Caco-2 (cell line): ENCODE measurements around the gene SCIN. TPM values are rescaled to one million over a fixed set of nuclear protein-coding genes. Genes with fewer than 3 reads are reported as not detected.

Experiments
- BruUV-seq: library from RNA; stranded (reverse); fragments of 400-500 nt; replicated peaks from 2 replicates; lab custom pipeline; 2021; lab: Mats Ljungman, UMichigan
- CTCF ChIA-PET: fragments of 300-600 bp; sonication (Branson Sonifier 250); formaldehyde crosslinking; loops from one replicate; lab custom pipeline; 2022; ENCODE audit warnings: antibody characterized with exemption; lab: Charles Lee
- POLR2A ChIA-PET: fragments of 300-600 bp; sonication (Branson Sonifier 250); formaldehyde crosslinking; loops from one replicate; lab custom pipeline; 2022; ENCODE audit warnings: antibody characterized with exemption; lab: Charles Lee
- DNase-seq, 2 experiments: peaks; one replicate each; pipeline versions ENCODE4 v3.0.0 to v3.0.0-alpha.2; 2020 to 2022
- H3K27me3 ChIP-seq: replicated peaks from 2 replicates; pipeline ENCODE4 v1.6.0; 2011; ENCODE audit warnings: low read length; ENCODE audit not compliant: control insufficient read depth, insufficient read depth
- H3K36me3 ChIP-seq: 2 replicates; pipeline ENCODE4 v1.5.1; 2011; ENCODE audit warnings: low read length; ENCODE audit not compliant: control insufficient read depth, insufficient read depth
- H3K4me1 ChIP-seq: fragments of 250-450 bp; sonication (Bioruptor Pico); 2 replicates; pipeline ENCODE4 v1.5.1; 2020; ENCODE audit warnings: mild to moderate bottlenecking
- H3K4me3 ChIP-seq: 2 replicates; pipeline ENCODE4 v1.5.1; 2011; ENCODE audit warnings: low read depth, mild to moderate bottlenecking, control low read depth, low read length
- H3K9me3 ChIP-seq: fragments of 250-450 bp; sonication (Bioruptor Pico); 2 replicates; pipeline ENCODE4 v1.5.1; 2020; ENCODE audit warnings: mild to moderate bottlenecking, moderate library complexity
- H3K27ac Mint-ChIP-seq: one replicate; pipeline ENCODE4 v1.8.0; 2022; ENCODE audit warnings: mixed read lengths; ENCODE audit not compliant: unreplicated experiment
- H3K27me3 Mint-ChIP-seq: one replicate; pipeline ENCODE4 v1.8.0; 2022; ENCODE audit warnings: mixed read lengths; ENCODE audit not compliant: insufficient read depth, unreplicated experiment
- H3K36me3 Mint-ChIP-seq: one replicate; pipeline ENCODE4 v1.8.0; 2022; ENCODE audit warnings: mild to moderate bottlenecking, mixed read lengths; ENCODE audit not compliant: insufficient read depth, unreplicated experiment
- H3K4me1 Mint-ChIP-seq: one replicate; pipeline ENCODE4 v1.8.0; 2022; ENCODE audit warnings: low read depth, mixed read lengths; ENCODE audit not compliant: unreplicated experiment
- H3K4me3 Mint-ChIP-seq: one replicate; pipeline ENCODE4 v1.8.0; 2022; ENCODE audit warnings: mild to moderate bottlenecking, moderate library complexity, mixed read lengths; ENCODE audit not compliant: unreplicated experiment
- H3K9me3 Mint-ChIP-seq: one replicate; pipeline ENCODE4 v1.8.0; 2022; ENCODE audit warnings: mixed read lengths; ENCODE audit not compliant: unreplicated experiment
- intact Hi-C: fragments of 100-400 bp; cut with micrococcal nuclease; formaldehyde crosslinking; loops from one replicate; pipeline ENCODE4 v1.10.0; 2022; ENCODE audit not compliant: unreplicated experiment
- total RNA-seq: library from RNA; stranded (reverse); gene quantifications from 2 replicates; pipeline ENCODE4 v1.2.3, GENCODE V29; 2022
- TF ChIP-seq, protein P1 (sequence below), 2 experiments: fragments of 200-600 bp in 1 of 2; IDR thresholded peaks; 1 replicate in 1 of 2; 2 replicates in 1 of 2; pipeline versions ENCODE4 v1.5.1 to v1.8.0; 2011 to 2022; ENCODE audit warnings: antibody characterized with exemption in 1 of 2, control low read depth in 1 of 2, inconsistent platforms in 1 of 2, low read depth in 1 of 2, low read length in 1 of 2, mild to moderate bottlenecking in 1 of 2, moderate library complexity in 1 of 2; ENCODE audit not compliant: insufficient read depth in 1 of 2, severe bottlenecking in 1 of 2, unreplicated experiment in 1 of 2

The SCIN gene
- total RNA-seq, 1 experiment from 2014 or later = 0.39 TPM

DNA sequence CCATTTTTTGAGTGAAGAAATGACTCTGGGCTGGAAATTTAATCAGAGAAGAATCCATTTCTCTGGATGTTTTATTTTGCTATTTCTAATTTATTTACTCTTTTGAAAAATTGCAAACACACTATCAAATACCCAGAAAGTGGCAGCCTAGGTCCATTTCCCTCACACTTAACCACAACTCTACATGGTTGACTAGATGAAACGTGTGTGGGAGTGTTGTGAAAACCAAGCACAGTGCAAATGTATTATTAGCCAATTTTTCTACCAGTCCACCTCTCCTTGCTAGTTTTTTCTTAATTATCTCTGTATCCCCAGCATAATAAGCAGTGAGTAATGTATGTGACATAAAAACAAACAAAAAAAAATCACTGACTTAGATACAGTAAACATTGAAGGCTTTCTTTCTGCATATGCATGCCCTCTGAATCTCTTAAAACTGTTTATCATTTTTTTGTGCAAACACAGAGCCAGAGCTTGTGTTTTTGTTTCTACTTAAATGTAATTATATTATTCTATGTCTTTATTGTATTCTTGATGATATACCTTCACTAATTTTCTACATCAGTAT, 30.9 kb downstream of the SCIN start:
- Histone ChIP-seq H3K9me3 (peaks cover 6% of the 10 kb centered on the region; the same call in 1 of the 2 replicates), H3K4me3 (no peak overlapping the region), H3K36me3 (no peaks in the 10 kb centered on the region), H3K4me1 (no peaks in the 10 kb centered on the region), H3K27me3 (no peaks in the 10 kb centered on the region)
- intact Hi-C loops = no loop called here
- no TSS peak for BruUV-seq
- DNase-seq = no peak
- ChIA-PET CTCF (no interaction called here), POLR2A (no interaction called here)
- peaks cover 19% of the 10 kb centered on the region for H3K9me3 Mint-ChIP-seq
- no peak overlapping the region for H3K4me3 Mint-ChIP-seq
- peaks cover 7% of the 10 kb centered on the region for H3K27me3 Mint-ChIP-seq
- no peaks in the 10 kb centered on the region for H3K4me1 Mint-ChIP-seq
- TF ChIP-seq, protein P1, sequence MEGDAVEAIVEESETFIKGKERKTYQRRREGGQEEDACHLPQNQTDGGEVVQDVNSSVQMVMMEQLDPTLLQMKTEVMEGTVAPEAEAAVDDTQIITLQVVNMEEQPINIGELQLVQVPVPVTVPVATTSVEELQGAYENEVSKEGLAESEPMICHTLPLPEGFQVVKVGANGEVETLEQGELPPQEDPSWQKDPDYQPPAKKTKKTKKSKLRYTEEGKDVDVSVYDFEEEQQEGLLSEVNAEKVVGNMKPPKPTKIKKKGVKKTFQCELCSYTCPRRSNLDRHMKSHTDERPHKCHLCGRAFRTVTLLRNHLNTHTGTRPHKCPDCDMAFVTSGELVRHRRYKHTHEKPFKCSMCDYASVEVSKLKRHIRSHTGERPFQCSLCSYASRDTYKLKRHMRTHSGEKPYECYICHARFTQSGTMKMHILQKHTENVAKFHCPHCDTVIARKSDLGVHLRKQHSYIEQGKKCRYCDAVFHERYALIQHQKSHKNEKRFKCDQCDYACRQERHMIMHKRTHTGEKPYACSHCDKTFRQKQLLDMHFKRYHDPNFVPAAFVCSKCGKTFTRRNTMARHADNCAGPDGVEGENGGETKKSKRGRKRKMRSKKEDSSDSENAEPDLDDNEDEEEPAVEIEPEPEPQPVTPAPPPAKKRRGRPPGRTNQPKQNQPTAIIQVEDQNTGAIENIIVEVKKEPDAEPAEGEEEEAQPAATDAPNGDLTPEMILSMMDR (IDR thresholded peaks at IDR 0.05; ENCODE audit: insufficient read depth in 1 of 2, low read depth in 1 of 2, low read length in 1 of 2, severe bottlenecking in 1 of 2, unreplicated experiment in 1 of 2) = no peak
- no peak overlapping the region for H3K27ac Mint-ChIP-seq
- H3K36me3 Mint-ChIP-seq = no peaks in the 10 kb centered on the region

DNA sequence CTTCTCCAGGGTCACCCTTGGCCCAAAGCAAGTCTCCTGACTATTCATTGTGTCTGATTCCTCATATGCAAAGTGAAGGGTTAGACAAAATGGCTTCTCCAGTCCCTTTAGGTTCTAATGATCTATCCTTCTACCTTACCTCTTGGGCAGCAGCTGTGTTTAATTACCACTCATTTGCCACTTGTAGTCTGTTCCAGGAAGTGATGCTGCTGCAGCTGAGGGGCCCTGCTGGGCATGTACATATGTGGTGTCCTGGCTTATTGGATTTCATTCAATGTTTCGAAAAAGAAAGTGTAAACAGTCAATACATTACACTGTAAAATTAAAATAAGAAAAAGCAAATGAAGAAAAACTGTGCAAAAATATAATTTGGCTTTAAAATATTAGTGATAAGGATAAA, 36.6 kb downstream of the SCIN start:
- no peak overlapping the region for H3K4me3 Mint-ChIP-seq
- no peaks in the 10 kb centered on the region for H3K4me1 Mint-ChIP-seq
- H3K4me1 ChIP-seq = no peaks in the 10 kb centered on the region
- H3K9me3 Mint-ChIP-seq = peaks cover 10% of the 10 kb centered on the region
- ChIA-PET CTCF (no interaction called here), POLR2A (no interaction called here)
- intact Hi-C loops = no loop called here
- H3K27me3 ChIP-seq = no peaks in the 10 kb centered on the region
- H3K36me3 Mint-ChIP-seq = no peaks in the 10 kb centered on the region
- no TSS peak for BruUV-seq
- TF ChIP-seq, protein P1 (IDR thresholded peaks at IDR 0.05; ENCODE audit: insufficient read depth in 1 of 2, low read depth in 1 of 2, low read length in 1 of 2, severe bottlenecking in 1 of 2, unreplicated experiment in 1 of 2) = no peak
- no peaks in the 10 kb centered on the region for H3K9me3 ChIP-seq
- DNase-seq = no peak
- H3K36me3 ChIP-seq = no peaks in the 10 kb centered on the region
- no peak overlapping the region for H3K27ac Mint-ChIP-seq
- H3K27me3 Mint-ChIP-seq = no peaks in the 10 kb centered on the region
- H3K4me3 ChIP-seq = no peak overlapping the region

DNA sequence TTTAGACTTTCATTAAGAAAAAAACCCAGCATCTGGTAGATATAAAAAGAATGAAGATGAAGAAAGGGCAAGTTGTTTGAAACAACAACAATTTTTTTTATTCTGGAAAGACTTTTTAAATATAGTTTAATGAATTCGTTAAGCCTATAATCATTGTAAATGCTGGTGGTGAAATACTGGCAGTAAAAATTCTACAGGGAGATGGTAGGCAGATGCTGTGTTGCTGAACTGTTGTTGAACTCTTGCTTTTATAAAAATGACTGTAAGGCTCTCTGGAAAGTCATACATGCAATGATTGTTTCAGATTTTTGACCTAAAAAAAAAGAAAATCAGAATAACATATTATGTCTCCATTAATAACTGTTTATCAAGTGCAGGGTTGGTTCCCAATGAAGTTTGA, 39.0 kb downstream of the SCIN start:
- BruUV-seq = no TSS peak
- Histone ChIP-seq H3K4me3 (no peak overlapping the region), H3K9me3 (no peaks in the 10 kb centered on the region), H3K36me3 (no peaks in the 10 kb centered on the region), H3K4me1 (no peaks in the 10 kb centered on the region), H3K27me3 (no peaks in the 10 kb centered on the region)
- TF ChIP-seq, protein P1 (IDR thresholded peaks at IDR 0.05; ENCODE audit: insufficient read depth in 1 of 2, low read depth in 1 of 2, low read length in 1 of 2, severe bottlenecking in 1 of 2, unreplicated experiment in 1 of 2) = no peak
- intact Hi-C loops = no loop called here
- H3K4me1 Mint-ChIP-seq = no peaks in the 10 kb centered on the region
- POLR2A ChIA-PET = interaction anchor here (0.6 kb wide), 1 partner anchor 849 kb away, joined by 4 read pairs; no protein-coding TSS in a partner anchor
- no peak overlapping the region for H3K27ac Mint-ChIP-seq
- no peaks in the 10 kb centered on the region for H3K36me3 Mint-ChIP-seq
- DNase-seq = no peak
- no peaks in the 10 kb centered on the region for H3K9me3 Mint-ChIP-seq
- H3K4me3 Mint-ChIP-seq = no peak overlapping the region
- H3K27me3 Mint-ChIP-seq = no peaks in the 10 kb centered on the region
- CTCF ChIA-PET = no interaction called here
